GM06990 (cell line): ENCODE data around the gene EFHB.

Experiments used
- DNase-seq: peaks from one replicate; pipeline ENCODE4 v3.0.0-alpha.2; 2011; ENCODE audit not compliant: insufficient read length; ENCODE audit errors: extremely low read depth
- H3K27me3 ChIP-seq: replicated peaks from 2 replicates; pipeline ENCODE4 v1.6.0; 2011; ENCODE audit warnings: low read length; ENCODE audit not compliant: control insufficient read depth, insufficient read depth
- H3K36me3 ChIP-seq: 2 replicates; pipeline ENCODE4 v1.5.1; 2011; ENCODE audit warnings: low read length; ENCODE audit not compliant: control insufficient read depth, insufficient read depth
- H3K4me3 ChIP-seq: replicated peaks from 2 replicates; pipeline ENCODE4 v1.5.1; 2011; ENCODE audit warnings: low read depth, mild to moderate bottlenecking, control low read depth, low read length
- TF ChIP-seq, protein P1 (sequence below): IDR thresholded peaks from 2 replicates; pipeline ENCODE4 v1.5.1; 2011; ENCODE audit warnings: low read length, control low read depth, mild to moderate bottlenecking, inconsistent platforms; ENCODE audit not compliant: insufficient read depth, poor library complexity, severe bottlenecking

EFHB gene

GRCh38 chr3:19934098-19934566 is at the start of gene EFHB:
TSS of gene EFHB (minus strand) at chr3:19934217. CDS start at chr3:19934018, 199 bp downstream.
- H3K36me3 ChIP-seq, result no peaks in the 10 kb centered on the region
- H3K27me3 ChIP-seq, result no peaks in the 10 kb centered on the region
- no peak for DNase-seq
- no peak within 1 kb of the TSS for H3K4me3 ChIP-seq
- TF ChIP-seq, protein P1, sequence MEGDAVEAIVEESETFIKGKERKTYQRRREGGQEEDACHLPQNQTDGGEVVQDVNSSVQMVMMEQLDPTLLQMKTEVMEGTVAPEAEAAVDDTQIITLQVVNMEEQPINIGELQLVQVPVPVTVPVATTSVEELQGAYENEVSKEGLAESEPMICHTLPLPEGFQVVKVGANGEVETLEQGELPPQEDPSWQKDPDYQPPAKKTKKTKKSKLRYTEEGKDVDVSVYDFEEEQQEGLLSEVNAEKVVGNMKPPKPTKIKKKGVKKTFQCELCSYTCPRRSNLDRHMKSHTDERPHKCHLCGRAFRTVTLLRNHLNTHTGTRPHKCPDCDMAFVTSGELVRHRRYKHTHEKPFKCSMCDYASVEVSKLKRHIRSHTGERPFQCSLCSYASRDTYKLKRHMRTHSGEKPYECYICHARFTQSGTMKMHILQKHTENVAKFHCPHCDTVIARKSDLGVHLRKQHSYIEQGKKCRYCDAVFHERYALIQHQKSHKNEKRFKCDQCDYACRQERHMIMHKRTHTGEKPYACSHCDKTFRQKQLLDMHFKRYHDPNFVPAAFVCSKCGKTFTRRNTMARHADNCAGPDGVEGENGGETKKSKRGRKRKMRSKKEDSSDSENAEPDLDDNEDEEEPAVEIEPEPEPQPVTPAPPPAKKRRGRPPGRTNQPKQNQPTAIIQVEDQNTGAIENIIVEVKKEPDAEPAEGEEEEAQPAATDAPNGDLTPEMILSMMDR, result no peak

- Histone ChIP-seq H3K36me3 (no peaks in the 10 kb centered on the region; the same call in none of the 2 replicates), H3K27me3 (no peaks in the 10 kb centered on the region), H3K4me3 (no peak overlapping the region)
- TF ChIP-seq, protein P1, result no peak
- DNase-seq, result no peak
These were observed 38.0 kb upstream of the EFHB start for GRCh38 chr3:19972054-19972453.

- no peak overlapping the region for H3K4me3 ChIP-seq
- H3K36me3 ChIP-seq, result no peaks in the 10 kb centered on the region; the same call in none of the 2 replicates
- DNase-seq, result no peak
- TF ChIP-seq, protein P1, result no peak
- H3K27me3 ChIP-seq, result no peaks in the 10 kb centered on the region
These were observed 36.3 kb upstream of the EFHB start for GRCh38 chr3:19970327-19970726.

- Histone ChIP-seq H3K4me3 (no peak overlapping the region), H3K36me3 (no peaks in the 10 kb centered on the region; the same call in none of the 2 replicates), H3K27me3 (no peaks in the 10 kb centered on the region)
- TF ChIP-seq, protein P1, result no peak
- DNase-seq, result no peak
These were observed 33.8 kb upstream of the EFHB start for GRCh38 chr3:19967812-19968211.

DNA sequence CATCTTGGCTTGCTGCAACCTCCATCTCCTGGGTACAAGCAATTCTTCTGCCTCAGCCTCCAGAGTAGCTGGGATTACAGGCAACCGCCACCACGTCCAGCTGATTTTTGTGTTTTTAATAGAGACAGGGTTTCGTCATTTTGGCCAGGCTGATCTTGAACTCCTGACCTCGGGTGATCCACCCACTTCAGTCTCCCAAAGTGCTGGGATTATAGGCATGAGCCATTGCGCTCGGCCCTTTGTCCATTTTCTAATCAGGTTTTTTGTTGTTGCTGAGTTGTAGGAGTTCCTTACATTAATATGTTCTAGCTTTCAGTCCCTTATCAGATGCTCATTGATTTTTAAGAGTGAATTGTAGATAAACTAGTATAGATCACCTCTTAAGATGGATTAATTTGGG is 33.2 kb upstream of the EFHB start:
- Histone ChIP-seq H3K36me3 (no peaks in the 10 kb centered on the region; the same call in none of the 2 replicates), H3K4me3 (no peak overlapping the region), H3K27me3 (no peaks in the 10 kb centered on the region)
- TF ChIP-seq, protein P1, result no peak
- DNase-seq, result no peak

DNA sequence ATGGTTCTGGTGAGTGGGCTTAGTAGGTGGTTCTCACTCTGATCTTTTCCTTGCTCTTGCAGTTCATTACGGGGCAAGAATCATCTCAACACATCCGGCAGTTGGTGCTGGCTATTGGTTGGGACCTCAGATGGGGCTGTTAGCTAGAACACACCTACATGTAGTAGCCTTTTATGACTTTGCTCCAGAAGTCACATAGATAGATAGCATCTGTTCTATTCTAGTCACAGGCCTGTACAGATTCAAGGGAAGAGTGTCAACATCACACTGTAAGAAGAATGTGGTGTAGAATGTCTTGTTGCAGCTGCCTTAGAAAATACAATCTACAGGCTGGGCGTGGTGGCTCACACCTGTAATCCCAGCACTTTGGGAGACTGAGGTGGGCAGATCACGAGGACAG is 27.9 kb upstream of the EFHB start:
- no peak for DNase-seq
- H3K36me3 ChIP-seq, result no peaks in the 10 kb centered on the region; the same call in none of the 2 replicates
- H3K27me3 ChIP-seq, result no peaks in the 10 kb centered on the region
- no peak overlapping the region for H3K4me3 ChIP-seq
- TF ChIP-seq, protein P1, result no peak
